NT2/D1 (cell line): ENCODE data around the gene DYSF.

Experiments used
- YY1 ChIP-seq: IDR thresholded peaks from 2 replicates; pipeline ENCODE4 v1.6.1; 2011; ENCODE audit not compliant: insufficient read length, insufficient read depth
- ZNF274 ChIP-seq: IDR thresholded peaks from 2 replicates; pipeline ENCODE4 v1.6.1; 2011; ENCODE audit warnings: mild to moderate bottlenecking, low read depth, low read length

DNA sequence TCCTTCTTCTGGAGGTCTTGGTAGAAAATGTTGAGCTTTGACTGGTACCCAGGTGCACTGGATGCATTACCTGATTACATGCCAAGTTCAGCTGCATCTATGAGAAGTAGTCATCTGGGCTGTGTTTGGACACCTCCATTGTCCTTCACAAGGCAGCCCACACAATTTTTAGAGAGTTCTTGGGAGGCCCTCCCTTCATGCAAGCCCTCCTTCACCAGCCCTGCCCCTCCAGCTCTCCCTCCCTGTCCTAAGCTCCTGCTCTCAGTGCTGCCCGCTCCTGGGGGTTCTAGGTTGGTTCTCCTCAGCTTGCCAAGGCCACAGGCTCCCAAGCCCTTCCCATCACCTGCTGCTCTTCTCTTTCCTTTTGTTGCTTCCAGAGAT lies 148.7 kb downstream of the DYSF start:
- no peak for TF ChIP-seq YY1
- no peak for TF ChIP-seq ZNF274
